Measurements from ENCODE around the gene ZNF362.

- TF ChIP-seq, protein P1, sequence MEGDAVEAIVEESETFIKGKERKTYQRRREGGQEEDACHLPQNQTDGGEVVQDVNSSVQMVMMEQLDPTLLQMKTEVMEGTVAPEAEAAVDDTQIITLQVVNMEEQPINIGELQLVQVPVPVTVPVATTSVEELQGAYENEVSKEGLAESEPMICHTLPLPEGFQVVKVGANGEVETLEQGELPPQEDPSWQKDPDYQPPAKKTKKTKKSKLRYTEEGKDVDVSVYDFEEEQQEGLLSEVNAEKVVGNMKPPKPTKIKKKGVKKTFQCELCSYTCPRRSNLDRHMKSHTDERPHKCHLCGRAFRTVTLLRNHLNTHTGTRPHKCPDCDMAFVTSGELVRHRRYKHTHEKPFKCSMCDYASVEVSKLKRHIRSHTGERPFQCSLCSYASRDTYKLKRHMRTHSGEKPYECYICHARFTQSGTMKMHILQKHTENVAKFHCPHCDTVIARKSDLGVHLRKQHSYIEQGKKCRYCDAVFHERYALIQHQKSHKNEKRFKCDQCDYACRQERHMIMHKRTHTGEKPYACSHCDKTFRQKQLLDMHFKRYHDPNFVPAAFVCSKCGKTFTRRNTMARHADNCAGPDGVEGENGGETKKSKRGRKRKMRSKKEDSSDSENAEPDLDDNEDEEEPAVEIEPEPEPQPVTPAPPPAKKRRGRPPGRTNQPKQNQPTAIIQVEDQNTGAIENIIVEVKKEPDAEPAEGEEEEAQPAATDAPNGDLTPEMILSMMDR (IDR thresholded peaks at IDR 0.05) = no peak
- no peak for TF ChIP-seq EZH2phosphoT487 (IDR thresholded peaks at IDR 0.05)
Observed at GRCh38 chr1:33328817-33329216, 72.5 kb downstream of the ZNF362 start.

All from neural progenitor cell (in vitro differentiated cells).